ENCODE data around the gene INHBA. TPM values are rescaled to one million over a fixed set of nuclear protein-coding genes. Genes with fewer than 3 reads are reported as not detected.

INHBA gene
- total RNA-seq, 4 donors from 2014 or later, result 5.4 to 19.7 (median 10.6) TPM

GRCh38 chr7:41655426-41655825 is 47.5 kb downstream of the INHBA start:
- H3K27me3 ChIP-seq, result no peaks in the 10 kb centered on the region
- no peaks in the 10 kb centered on the region for H3K36me3 ChIP-seq
- H3K4me1 ChIP-seq, result no peaks in the 10 kb centered on the region
- no peak for DNase-seq (ENCODE audit: low spot score in 2 of 2)
- H3K27ac ChIP-seq, result no peak overlapping the region
- H3K4me3 ChIP-seq, result no peak overlapping the region
- TF ChIP-seq EP300 (IDR thresholded peaks at IDR 0.05) (no peak), POLR2A (IDR thresholded peaks at IDR 0.05) (no peak), CTCF (IDR thresholded peaks at IDR 0.05) (no peak)
- 44 to 52% methylated on average over 2 of the region's 2 CpGs for WGBS, 2 donors
- no peaks in the 10 kb centered on the region for H3K9me3 ChIP-seq

GRCh38 chr7:41652267-41652666 is 50.6 kb downstream of the INHBA start:
- Histone ChIP-seq H3K27me3 (no peaks in the 10 kb centered on the region), H3K4me1 (no peaks in the 10 kb centered on the region), H3K9me3 (no peaks in the 10 kb centered on the region), H3K27ac (no peak overlapping the region), H3K36me3 (no peaks in the 10 kb centered on the region), H3K4me3 (no peak overlapping the region)
- no peak for TF ChIP-seq POLR2A (IDR thresholded peaks at IDR 0.05)
- no peak for TF ChIP-seq EP300 (IDR thresholded peaks at IDR 0.05)
- TF ChIP-seq CTCF (IDR thresholded peaks at IDR 0.05), result no peak
- no peak for DNase-seq (ENCODE audit: low spot score in 2 of 2)
- WGBS, 2 donors, result 7 to 67% methylated on average over 1 of the region's 1 CpG

GRCh38 chr7:41648501-41648900 is 54.4 kb downstream of the INHBA start:
- no peak overlapping the region for H3K4me3 ChIP-seq
- H3K9me3 ChIP-seq, result no peaks in the 10 kb centered on the region
- TF ChIP-seq POLR2A (IDR thresholded peaks at IDR 0.05) (no peak), EP300 (IDR thresholded peaks at IDR 0.05) (no peak), CTCF (IDR thresholded peaks at IDR 0.05) (no peak)
- no peaks in the 10 kb centered on the region for H3K36me3 ChIP-seq
- no peaks in the 10 kb centered on the region for H3K4me1 ChIP-seq
- 25 to 36% methylated on average over 1 of the region's 1 CpG for WGBS, 2 donors
- no peak for DNase-seq (ENCODE audit: low spot score in 2 of 2)
- H3K27ac ChIP-seq, result no peak overlapping the region
- no peaks in the 10 kb centered on the region for H3K27me3 ChIP-seq

GRCh38 chr7:41643616-41644015 is 59.3 kb downstream of the INHBA start:
- Histone ChIP-seq H3K4me3 (no peak overlapping the region), H3K27ac (no peak overlapping the region), H3K9me3 (no peaks in the 10 kb centered on the region), H3K27me3 (no peaks in the 10 kb centered on the region), H3K36me3 (no peaks in the 10 kb centered on the region), H3K4me1 (no peaks in the 10 kb centered on the region)
- TF ChIP-seq POLR2A (IDR thresholded peaks at IDR 0.05) (no peak), CTCF (IDR thresholded peaks at IDR 0.05) (no peak), EP300 (IDR thresholded peaks at IDR 0.05) (no peak)
- DNase-seq (ENCODE audit: low spot score in 2 of 2), result no peak
- 73 to 82% methylated on average over 1 of the region's 1 CpG for WGBS, 2 donors

- Histone ChIP-seq H3K4me1 (no peaks in the 10 kb centered on the region), H3K27ac (no peak overlapping the region), H3K4me3 (no peak overlapping the region), H3K36me3 (no peaks in the 10 kb centered on the region), H3K9me3 (no peaks in the 10 kb centered on the region), H3K27me3 (no peaks in the 10 kb centered on the region)
- no peak for DNase-seq (ENCODE audit: low spot score in 2 of 2)
- WGBS, 2 donors, result 78 to 86% methylated on average over 2 of the region's 2 CpGs
- TF ChIP-seq CTCF (IDR thresholded peaks at IDR 0.05), result no peak
- no peak for TF ChIP-seq EP300 (IDR thresholded peaks at IDR 0.05)
Observed at GRCh38 chr7:41641665-41642014, 61.2 kb downstream of the INHBA start.

Measured in tibial nerve (tissue), 4 donors.